Stimulated activated CD4-positive, alpha-beta T cell treated with anti-CD3 and anti-CD28 coated beads, Interleukin-2, amount 100 ng/mL, for 24 hours (primary cell): ENCODE data around the gene CNTN1.
"Not testable (repeated sequence)": the region's sequence is repeated elsewhere in the genome, so short reads cannot be mapped to it uniquely, and the experiment has no call there.

Source experiments
- DNase-seq, 2 donors: peaks; one replicate each; pipeline ENCODE4 v3.0.0-alpha.2; 2020

The CNTN1 gene

DNA sequence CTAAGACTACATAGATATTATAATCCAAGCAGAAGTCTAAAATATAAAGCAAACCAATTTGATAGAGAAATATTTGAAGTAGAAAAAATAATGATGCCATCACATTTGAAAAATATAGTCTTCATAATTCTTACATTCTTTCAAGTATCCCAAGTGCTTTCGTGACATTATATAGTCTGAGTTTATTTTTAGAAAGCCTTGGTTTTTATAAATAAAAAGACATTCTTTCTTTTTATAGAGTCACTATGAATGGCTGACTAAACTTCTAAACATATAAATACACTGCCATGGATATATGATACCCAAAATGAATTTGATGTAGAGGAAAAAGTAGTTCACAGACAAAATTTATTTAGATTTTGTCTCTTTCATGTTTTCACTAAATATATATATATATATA lies 360.8 kb downstream of the CNTN1 start:
- no peak for DNase-seq

DNA sequence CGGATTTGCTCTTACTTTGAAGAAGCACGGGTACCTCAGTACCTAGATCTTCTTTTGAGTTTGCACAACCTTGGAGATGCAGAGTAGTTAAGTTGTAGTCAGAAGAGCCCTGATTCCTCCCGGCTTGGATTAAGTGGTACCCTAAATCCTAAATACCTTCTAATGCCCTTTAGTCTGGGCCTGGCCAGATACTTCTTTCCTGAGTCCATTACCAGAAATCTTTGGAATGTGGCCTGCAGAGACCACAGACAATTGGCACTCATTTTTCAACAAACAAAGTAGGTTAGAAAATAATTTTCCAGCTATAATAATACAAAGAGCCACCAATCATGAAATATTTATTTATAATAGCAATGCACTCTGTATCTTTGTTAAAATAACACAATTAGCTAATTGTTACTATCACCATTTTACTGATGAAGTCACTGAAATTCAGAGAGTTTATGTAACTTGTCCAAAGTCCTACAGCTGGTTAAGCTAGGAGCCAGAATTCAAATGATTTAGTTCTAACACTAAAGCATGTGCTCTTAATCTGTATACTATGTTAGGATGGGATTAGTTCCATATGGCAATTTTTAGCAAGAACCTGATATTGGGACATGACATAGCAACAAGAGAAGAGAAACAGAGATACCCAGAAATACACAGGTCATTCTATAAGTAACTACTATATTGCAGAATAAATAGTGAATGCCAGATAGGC lies 363.8 kb downstream of the CNTN1 start:
- no peak for DNase-seq

DNA sequence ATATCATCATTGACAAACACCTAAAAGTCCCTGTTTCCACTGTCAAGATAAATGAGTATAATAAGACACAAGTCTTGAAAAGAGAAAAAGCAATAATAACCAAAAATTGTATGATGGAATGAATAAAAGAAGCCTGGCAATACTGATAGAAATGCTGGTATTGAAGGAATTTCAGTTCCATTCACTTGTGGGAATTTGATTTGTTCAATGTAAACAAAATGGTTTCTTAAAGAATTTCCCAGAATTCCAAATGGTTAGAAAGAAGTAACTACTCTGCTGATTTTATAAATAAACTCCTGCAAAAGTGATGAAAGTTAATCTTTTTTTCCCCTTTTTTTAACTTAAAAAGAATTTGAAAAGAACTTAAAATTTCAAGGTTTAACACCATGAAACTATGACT lies 366.0 kb downstream of the CNTN1 start:
- DNase-seq = no peak

DNA sequence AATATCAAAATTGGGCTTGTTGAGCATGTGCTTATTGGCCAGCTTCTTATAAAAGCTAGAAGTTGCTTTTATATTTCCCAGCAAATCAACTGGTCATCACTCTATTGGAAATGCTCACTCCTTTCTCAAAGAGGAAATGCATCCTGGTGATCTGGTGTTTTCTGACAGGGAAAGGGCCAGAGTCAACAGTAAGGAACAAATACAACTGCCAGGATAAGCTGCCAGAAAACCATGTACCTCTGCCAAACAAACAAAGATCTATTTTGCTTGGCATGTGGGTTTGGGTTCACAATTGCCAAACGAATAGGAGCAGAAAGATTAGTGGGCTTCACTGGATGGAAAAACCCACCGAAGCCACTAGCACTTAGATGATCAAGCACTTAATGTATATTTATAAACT lies 369.0 kb downstream of the CNTN1 start:
- DNase-seq = no peak

DNA sequence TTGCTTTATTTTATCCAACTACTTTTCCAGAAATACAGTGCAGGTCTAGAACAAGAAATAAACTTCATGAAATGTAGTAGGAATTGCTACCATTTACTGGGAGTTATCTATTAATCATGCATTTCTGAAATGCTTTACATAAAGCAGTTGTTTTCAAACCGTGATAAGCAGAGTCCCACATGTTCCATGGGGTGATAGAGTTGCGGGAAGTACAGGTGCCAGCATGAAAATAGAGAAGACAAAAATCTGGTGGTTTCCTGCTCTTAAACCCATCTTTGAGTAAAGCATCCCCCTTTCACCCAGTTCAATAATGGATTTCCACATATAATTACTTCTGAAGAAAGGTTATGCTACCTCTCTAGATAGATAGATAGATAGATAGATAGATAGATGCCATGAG lies 372.2 kb downstream of the CNTN1 start:
- no peak for DNase-seq

DNA sequence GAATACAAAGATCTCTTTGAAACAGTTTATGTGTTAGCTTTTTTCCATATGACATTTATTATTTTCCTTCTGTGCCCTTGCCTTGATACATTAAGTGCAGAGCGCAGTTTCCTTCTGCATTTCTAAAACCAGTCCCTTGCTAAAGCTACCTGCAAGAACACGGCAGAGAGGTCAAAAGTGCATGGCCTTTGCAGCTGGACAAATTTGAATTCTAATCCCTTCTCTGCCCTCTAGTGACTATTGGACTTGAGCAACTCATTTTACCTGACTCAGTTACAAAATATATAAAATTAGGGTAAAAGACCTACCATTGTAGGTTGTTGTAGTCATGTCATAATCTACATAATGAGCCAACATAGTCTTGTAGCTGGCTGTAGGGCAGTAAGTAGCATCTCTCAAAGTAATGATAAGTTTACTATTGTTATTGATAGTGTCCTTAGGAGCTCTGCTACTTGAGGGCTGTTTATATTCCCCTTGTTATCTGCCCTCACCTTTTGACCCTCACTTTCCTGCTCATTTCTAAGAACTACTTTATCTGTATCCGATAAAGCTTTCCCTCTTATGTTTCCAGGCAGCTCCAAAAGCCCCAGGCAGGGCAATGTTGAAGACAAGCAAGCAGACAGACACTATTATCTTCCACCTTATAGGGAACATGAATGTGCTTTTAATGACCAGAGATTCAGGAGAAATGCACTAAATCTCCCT lies 375.9 kb downstream of the CNTN1 start:
- no peak for DNase-seq

DNA sequence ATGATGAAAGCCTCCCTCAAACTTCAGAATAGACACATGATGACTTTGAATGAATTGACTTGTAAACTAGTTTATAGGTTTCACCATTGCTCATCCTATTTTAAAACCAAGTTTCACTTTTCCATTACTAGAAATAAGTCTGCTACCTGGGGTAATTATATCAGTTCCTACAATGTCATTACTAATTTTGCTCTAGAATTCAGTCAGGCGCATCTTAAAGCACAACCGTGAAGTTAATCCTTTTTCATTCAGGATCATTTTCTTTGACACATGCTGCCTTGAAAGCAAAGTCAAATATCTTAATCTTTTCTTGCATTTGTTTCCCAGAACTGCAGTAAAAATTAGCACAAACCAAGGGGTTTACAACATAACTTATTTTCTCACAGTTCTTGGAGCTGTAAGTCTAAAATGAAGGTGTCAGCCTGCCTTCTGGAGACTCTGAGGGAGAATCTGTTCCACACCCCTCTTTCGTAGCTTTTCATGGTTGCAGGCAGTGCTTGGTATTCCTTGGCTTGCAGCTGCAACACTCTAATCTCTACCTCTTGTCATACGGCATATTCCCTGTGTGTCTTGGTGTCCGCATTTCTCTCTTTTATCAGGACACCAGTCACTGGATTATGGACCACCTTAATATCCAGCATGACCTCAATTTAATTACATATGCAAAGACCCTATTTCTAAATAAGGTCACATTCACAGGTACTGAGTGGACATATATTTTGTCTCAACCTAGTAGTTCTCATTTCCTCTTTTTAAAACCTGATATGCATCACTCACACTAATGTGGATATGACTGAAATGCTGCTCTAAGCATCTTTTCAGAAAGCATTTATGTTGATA lies 381.6 kb downstream of the CNTN1 start:
- no peak for DNase-seq

DNA sequence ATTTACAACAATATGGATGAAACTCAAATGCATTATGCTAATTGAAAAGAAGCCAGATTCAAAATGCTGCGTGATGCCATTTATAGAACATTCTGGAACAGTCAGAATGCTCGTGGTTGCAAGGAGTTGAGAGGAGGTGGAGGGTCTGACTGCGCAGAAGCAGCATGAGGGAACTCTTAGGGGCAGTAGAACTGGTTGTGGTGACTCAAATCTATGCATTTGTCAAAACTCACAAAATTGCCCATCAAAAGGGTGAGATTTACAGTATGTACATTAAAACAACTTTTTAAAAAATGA lies 382.2 kb downstream of the CNTN1 start:
- no peak for DNase-seq

DNA sequence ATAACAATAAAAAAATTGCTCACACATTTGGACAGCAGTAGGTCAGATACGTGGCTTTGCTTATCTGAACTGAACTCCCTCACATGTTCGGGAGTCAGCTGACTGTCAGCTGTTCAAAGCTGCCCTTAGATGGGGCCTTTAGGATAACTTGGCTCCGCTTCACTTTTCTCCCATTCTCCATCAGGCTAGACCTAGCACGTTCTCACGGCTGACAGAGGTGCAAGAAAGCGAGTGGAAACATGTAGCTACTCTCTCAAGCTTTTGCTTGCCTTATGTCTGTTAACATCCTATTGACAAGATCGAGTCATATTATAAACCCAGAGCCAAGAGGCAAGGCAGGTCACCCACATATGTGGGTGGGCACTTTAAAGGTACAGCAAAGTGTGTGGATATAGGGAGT lies 383.9 kb downstream of the CNTN1 start:
- no peak for DNase-seq

DNA sequence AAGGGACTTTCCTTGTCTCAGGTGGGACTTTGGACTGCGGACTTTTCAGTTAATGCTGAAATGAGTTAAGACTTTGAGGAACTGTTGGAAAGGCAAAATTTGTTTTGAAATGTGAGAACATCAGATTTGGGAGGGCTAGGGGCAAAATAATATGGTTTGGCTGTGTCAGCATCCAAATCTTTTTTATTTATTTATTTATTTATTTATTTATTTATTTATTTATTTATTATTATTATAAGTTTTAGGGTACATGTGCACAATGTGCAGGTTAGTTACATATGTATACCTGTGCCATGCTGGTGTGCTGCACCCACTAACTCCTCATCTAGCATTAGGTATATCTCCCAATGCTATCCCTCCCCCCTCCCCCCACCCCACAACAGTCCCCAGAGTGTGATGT lies 389.0 kb downstream of the CNTN1 start:
- not testable (repeated sequence) for DNase-seq

DNA sequence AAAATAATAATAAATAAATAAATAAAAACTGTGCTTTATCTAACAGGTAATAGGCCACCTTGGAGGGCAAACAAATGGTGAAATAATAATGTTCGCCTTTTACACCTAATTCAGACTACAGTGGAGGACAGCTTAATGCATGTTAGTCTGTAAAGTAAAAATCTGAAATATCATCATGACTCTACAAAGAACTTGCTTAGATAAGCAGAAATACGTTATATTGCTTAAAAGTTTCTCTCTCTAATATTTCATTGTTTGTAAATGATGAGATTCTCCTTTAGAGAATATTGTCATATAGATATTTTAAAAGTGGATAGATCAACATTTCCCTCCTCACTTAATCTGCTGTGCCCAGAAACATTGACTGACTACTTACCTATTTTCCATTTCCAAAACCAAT lies 397.2 kb downstream of the CNTN1 start:
- no peak for DNase-seq

DNA sequence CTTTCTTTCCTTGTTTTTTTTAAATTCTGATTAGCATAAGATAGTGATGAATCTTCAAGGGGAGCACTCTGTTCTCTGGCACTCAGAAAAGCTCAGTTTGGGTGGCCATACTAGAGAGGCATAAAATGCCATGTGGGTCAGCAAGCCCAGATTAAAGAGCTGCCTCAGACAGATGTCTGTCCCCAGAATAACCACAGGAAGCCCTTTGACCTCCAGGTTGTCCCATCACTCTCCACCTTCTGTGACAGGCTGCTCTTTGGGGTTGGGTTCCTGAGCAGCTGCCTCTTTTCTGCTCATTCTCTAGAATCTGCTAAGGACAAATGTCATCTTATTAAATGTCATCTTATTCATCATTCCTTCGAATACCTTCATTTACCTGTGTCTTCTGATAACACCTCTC lies 399.9 kb downstream of the CNTN1 start:
- DNase-seq = no peak

DNA sequence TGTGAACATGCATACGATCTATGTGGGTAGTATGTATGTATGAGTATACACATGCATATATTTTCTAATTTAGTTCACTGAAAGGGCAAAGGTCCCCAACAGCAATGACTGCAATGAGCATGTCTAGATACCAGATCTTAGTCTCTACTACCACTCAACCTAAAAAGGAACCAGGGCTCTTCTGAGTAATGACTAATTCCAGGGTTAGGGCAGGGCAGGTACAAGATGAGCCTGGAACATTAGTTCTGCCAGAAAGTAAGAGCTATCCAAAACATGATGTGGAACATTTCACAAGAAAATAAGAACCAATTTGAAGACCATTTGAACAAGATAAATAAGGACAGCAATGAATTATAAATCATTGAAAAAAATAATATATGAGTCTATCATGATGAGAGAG lies 404.6 kb downstream of the CNTN1 start:
- no peak for DNase-seq

DNA sequence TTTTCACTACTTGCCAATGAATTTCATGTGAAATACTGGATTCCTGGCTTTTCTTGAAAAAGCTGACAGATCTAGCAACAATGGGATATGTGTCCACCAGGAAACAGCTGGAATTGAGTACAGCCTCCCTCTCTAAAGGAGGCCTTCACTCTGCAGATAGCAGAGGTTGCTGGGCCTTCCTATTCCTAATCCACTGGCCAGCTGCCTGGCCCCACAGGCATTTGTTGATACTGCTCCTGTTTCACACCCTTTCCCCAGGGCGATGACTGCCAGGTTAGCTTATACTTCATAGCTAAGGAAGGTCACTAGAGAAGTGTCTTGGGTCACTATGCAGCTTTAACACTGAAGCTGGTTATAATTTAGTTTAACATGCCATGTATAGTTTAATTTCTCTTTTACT lies 408.3 kb downstream of the CNTN1 start:
- no peak for DNase-seq

DNA sequence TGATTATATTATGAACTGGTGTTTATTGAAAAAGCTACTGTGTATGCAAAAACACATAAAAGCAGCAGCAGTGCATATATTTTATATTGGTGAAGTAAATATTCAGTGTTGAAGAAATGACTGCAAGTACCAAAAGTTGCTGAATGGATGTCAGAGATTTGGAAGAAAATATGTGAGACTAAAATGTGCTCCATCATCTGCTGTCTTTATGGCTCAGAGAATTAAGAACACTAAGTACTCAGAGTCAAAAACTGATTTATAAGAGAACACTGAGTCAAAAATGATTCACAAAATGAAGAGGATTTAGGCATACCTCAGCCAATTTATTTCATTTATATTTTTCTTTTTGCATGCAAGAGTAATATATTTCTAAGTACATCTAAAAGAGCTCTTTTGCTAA lies 409.6 kb downstream of the CNTN1 start:
- DNase-seq = no peak

DNA sequence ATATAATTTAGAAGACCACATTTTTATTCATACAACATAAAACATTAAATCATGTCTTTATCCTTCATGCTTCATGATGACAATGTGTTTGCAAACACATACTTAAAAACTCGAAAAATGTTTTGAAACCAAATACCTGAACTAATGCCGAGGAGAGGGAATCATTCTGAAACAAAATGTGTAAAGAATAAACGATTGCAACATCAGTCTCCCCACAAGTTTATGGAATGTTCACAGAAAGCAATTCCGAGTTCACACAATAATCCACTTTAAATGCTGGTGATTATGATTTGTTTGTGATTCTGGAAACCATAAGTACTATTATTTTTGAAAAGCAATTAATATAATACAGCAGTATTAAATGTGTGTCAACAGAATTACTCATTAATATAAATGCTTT lies 411.4 kb downstream of the CNTN1 start:
- no peak for DNase-seq

DNA sequence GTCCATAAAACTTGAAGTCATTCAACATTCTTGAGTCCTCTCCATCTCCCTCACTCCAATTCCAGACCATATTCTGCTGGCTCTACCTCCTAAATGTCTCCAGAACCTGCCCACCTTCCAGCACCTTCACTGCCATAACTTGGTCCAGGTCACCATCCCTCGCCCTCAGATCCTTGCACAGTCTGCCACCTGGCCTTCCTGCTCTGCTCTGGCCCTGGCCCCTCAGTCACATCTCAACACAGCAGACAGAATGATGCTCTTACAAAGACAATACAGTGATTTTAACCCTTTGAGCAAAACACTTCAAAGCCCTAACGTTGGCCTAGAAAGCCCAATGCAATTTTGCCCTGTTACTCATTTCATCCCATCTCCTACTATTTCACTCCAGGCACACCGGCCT lies 414.1 kb downstream of the CNTN1 start:
- no peak for DNase-seq

DNA sequence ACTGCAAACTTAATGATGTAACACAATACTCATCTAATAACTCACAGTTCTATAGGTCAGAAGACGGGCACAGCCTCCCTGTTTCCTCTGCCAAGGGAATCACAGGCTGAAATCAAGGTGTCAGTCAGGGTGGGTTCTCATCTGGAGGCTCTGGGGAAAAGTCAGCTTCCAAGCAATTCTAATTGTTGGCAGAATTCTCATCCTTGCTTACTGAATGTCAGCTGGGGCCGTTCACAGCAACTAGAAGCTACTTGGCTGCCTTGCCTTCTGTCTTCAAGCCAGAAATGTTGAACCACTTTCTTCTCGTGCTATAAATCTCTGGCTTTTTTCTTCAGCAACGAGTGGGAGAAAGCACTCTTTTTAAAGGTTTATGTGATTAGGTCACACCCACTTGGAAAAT lies 415.8 kb downstream of the CNTN1 start:
- DNase-seq = no peak

DNA sequence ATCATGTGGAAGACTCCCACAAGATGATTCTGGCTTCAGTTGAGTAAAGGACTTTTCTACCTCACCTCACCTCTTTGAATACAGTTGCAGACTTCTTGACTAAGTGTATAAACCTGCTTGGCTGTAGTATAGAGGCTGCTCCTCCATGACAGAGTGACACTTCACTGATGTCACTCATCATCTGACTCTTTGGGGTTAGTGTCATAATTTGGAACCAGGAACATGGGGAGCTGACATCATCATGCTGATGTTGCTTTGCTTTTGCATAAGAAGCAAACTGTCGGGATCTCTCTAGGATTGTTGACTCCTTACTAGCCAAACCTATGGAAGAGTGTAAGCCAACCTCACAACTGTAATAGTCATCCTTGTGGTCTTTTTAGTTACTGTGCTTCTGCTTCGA lies 420.7 kb downstream of the CNTN1 start:
- no peak for DNase-seq

DNA sequence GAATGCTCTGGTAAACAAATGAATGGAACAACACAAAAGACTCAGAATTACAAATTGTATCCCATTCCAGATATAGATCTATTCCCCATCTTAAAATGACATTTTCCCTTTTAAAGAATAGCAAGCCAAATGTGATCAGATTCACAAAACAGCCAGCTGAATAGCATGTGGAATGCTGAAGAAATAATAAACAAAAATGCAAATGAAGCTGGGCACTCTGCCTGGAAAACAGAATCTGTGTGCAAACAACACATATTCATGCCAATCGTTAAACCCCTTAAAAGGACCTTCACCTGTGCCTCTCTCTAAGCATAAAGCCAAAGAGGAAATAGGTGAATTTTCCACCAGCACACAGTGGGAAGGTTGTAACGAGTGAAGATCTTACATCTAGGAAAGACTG lies 428.0 kb downstream of the CNTN1 start:
- DNase-seq = no peak

DNA sequence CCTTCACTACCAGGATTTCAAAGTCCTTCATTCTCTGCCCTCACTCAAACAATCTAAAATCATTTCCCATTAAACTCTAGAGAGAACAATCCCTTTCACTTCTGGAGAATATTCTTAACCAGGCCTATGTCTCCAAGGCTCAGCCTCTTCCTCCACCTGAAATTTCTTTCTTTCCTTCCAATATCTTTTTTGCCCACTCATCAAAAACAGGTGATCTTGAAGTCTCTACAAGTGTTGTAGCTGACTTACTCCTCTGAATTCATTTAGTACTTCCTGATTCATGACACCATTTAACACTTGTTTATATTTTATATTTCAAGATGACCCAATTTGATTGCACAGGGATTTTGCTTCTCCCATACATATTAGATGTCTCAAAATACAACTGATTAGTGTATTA lies 429.1 kb downstream of the CNTN1 start:
- no peak for DNase-seq
